Measurements from ENCODE around the gene ALAD. TPM values are rescaled to one million over a fixed set of nuclear protein-coding genes. Genes with fewer than 3 reads are reported as not detected.

ALAD gene
- total and polyA plus RNA-seq, 9 of the 15 experiments (the other 6 are each of a cell fraction or from before 2014, with no cell fraction given), result 1.3 to 12.7 (median 6.8) TPM

GRCh38 chr9:113368982-113369854 lies 31.9 kb downstream of the ALAD start (continued):
- TF ChIP-seq CEBPZ (IDR thresholded peaks at IDR 0.05; ENCODE audit: borderline replicate concordance, low read depth, low read length) (no peak), TBL1XR1 (IDR thresholded peaks at IDR 0.05; ENCODE audit: low read length in 2 of 2) (peak; percentile 90 to 99), RNF2 (IDR thresholded peaks at IDR 0.05) (peak; percentile 64), NR2C1 (IDR thresholded peaks at IDR 0.05) (no peak), NR2C1 (tag; IDR thresholded peaks at IDR 0.05) (no peak), RBM17 (IDR thresholded peaks at IDR 0.05; ENCODE audit: borderline replicate concordance, low read depth, low read length) (no peak), FOXA3 (CRISPR knock-in tag; conservative IDR thresholded peaks at IDR 0.05 in 1 of 2, IDR thresholded peaks at IDR 0.05 in 1 of 2) (peak in 1 of 2 experiments; percentile 59; a peak in 2 of 4 replicates), E2F4 (CRISPR knock-in tag; IDR thresholded peaks at IDR 0.05; ENCODE audit: low read depth) (no peak), GABPB2 (CRISPR knock-in tag; conservative IDR thresholded peaks at IDR 0.05) (no peak), SMAD2 (IDR thresholded peaks at IDR 0.05; ENCODE audit: low read depth, low read length) (no peak), SNRNP70 (optimal IDR thresholded peaks at IDR 0.05; ENCODE audit: low read depth, low read length) (no peak), E2F5 (CRISPR knock-in tag; IDR thresholded peaks at IDR 0.05) (no peak), U2AF2 (optimal IDR thresholded peaks at IDR 0.05; ENCODE audit: low read depth, low read length) (no peak), ASH1L (IDR thresholded peaks at IDR 0.05; ENCODE audit: borderline replicate concordance, low read depth, partially characterized antibody) (no peak), TCFL5 (CRISPR knock-in tag; conservative IDR thresholded peaks at IDR 0.05) (no peak), ZNF165 (CRISPR knock-in tag; IDR thresholded peaks at IDR 0.05; ENCODE audit: borderline replicate concordance) (no peak), TSC22D4 (tag; IDR thresholded peaks at IDR 0.05) (no peak), MTA1 (IDR thresholded peaks at IDR 0.05; ENCODE audit: borderline replicate concordance) (0 out of 2 replicates have a peak, but pooled peaks have one; percentile 38), SIRT6 (IDR thresholded peaks at IDR 0.05; ENCODE audit: low read depth, low read length) (no peak), ZNF232 (CRISPR knock-in tag; IDR thresholded peaks at IDR 0.05) (no peak), KAT2B (IDR thresholded peaks at IDR 0.05; ENCODE audit: low read depth, low read length) (no peak), ID3 (CRISPR knock-in tag; IDR thresholded peaks at IDR 0.05) (no peak), ID3 (tag; IDR thresholded peaks at IDR 0.05) (no peak)
